ENCODE data around the gene HSP90B1.

Gene HSP90B1

GRCh38 chr12:103930034-103930786, at the start of gene HSP90B1:
Gene HSP90B1 (plus strand): TSS chr12:103930410. CDS start chr12:103930516, 106 bp downstream.
- DNase-seq, result peak; percentile 98 to 100

- no peak for DNase-seq
Measured at GRCh38 chr12:103881261-103881660, 48.9 kb upstream of the HSP90B1 start.

- DNase-seq, result peak in 1 of 2 donors; percentile 2
Measured at GRCh38 chr12:103882861-103883596, 47.2 kb upstream of the HSP90B1 start.

DNA sequence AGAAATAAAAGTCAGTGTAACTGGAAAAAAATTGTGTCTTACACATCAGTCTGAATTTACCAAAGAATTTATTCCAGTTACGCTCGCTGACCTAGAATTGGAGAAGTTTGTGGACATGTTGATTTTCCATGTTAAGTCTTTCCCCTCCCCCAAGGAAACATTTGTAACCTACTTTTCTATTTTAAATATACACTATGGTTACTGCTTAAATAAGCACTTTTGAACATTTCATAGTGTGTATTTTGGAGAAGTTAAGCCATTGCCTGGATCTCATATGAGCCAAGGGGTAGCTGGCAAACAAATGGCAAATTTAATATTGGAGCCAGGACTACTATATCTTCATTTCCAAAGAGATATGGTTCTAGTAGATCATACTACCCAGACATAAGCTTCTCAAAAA, 46.3 kb upstream of the HSP90B1 start:
- no peak for DNase-seq

DNA sequence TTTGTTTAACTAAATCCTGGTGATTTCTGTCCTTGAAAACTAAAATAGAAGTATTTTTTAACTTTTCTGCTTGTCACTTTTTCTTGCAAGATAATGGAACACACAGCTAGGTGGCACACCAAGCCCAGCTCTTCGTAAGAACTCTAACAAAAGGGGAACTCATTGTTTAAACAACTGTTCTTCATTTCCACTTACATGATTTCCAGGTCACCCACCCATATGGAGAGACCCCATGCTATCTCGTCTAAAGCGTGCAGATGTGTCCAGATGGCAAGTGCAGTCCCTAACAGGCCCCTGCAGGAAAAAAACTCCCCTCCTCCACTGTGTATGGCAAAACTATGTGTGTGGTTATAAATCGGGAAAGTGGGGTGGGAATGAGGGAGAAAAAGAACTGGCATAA, 45.9 kb upstream of the HSP90B1 start:
- peak; percentile 34 to 50 for DNase-seq

DNA sequence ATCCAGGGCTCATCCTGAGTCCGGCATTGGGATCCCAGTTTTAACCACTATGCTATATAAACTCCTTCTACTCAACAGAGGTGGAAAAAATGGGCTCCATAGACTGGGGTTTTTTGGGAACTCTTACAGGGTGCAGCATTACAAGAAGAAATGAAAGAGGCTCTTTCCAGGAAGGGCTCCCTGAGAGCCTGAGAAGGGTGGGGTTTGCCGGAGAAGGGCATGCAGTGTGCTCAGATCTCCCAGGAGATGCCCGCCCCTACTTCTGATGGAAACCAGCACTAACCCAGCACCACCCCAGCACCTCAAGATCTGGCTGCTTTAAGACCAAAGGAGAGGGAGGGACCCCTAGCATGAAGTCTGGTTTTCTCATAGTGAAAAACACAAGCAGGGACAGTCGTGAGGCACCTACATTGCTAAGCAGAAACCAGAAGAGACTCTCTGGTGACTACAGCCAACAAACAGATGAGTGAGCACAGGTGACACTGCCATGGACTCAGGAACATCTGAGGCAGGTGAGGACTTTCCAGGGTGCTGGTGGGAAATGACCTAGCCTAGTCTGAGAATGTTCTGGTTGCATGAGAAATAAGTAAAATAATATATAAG, 43.9 kb upstream of the HSP90B1 start:
- no peak for DNase-seq

DNA sequence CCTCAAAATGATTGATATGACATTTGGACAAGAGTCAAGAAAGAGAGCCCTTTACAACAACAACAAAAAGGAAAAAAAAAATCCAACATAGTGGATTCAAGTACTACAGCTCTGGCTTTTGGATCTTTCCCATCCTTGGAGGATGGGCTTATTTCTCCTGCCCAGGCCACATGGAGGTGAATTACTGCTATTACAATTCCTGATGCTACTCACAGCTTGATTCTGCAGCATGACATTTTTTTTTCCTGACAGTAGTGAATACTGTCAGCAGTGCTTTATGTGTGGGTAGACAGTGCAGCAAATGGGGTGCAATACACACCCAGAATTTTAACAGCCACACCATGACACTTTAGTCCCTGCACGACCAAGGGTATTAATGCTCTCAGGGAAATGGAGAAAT, 42.5 kb upstream of the HSP90B1 start:
- no peak for DNase-seq

- no peak for DNase-seq
Measured at GRCh38 chr12:103897316-103897715, 32.9 kb upstream of the HSP90B1 start.

- no peak for DNase-seq
Measured at GRCh38 chr12:103901518-103902173, 28.6 kb upstream of the HSP90B1 start.

DNA sequence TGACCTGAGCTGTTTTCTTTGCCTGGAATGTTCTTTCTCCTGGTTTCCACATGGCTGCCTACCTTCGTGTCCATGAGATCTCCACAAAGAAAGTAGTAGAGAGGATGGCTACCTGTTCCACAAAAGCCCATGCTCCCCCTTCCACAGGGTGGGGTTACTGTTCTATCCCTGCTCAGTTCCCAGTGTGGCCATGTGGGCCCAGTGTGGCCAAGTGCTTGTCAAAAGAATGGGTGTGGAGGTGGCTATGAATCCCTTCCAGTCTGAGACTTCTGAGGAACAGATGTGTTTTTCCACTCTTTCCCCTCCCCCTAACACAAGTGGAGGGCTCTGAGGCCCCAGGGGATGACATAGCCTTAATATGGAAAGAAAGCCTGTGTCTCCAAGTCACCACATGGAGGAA, 26.2 kb upstream of the HSP90B1 start:
- no peak for DNase-seq

DNA sequence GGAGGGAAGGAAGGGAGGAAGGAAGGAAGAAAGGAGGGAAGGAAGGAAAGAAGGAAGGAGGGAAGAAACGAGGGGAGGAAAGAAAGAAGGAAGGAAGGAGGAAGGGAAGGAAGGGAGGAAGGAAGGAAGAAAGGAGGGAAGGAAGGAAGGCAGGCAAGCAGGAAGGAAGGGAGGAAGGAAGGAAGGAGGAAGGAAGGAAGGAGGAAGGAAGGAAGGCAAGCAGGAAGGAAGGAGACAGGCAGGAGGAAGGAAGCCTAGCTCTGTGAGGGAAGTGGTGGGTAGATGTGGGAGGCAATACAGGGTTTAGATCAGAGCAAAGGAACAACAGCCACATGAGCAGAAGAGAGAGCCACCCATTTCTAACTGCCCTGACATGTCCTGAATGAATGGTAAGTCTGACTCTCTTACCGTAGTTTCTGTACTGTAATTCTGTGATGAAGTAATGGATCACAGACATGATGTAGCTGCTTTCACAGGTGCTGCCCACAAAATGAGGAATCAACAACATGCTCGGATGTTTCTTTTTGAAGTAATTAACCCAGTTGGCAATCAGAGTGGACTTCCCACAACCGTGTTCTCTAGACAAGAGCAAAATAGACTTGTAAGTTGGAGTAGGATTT, 24.4 kb upstream of the HSP90B1 start:
- DNase-seq, result no peak

GRCh38 chr12:103908246-103908541, 22.0 kb upstream of the HSP90B1 start:
- no peak for DNase-seq

GRCh38 chr12:103908877-103909276, 21.3 kb upstream of the HSP90B1 start:
- no peak for DNase-seq

DNA sequence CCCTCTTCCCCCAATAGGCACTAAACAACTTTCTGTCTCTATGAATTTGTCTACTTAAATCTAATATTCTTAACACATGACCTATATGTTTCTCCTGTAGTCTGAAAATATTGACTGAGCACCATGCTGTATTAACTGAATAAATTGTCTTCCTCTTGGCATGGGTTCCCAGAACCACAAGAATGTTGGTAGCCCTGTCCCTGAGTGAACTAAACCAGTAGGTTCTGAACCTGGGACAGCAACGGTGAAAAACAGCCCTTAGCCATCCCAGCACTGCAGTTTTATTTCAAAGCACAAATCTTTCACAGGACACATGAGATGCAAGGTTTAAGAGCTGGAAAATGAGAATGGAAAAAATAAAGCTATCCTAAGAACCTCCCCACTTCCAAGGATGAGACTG, 20.4 kb upstream of the HSP90B1 start:
- no peak for DNase-seq

- no peak for DNase-seq
Measured at GRCh38 chr12:103912069-103912468, 18.1 kb upstream of the HSP90B1 start.

DNA sequence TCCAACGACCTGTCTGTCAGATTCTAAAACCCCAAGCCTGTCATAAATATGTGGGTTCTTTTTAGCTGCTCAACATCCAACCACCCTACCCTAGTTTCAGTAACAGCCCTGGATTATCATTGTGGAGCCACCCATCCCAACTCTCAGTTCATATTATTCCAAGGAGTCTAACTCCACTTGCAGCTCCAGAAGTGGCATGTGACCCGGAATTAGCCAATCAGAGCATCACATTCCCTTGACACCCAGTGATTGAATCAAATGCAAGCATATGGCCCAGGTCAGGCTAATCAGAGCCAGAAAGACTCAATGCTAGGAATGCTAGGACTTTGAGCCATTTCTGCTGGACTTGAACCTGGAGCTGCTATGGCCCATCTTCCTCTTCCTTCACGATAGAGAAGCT, 17.1 kb upstream of the HSP90B1 start:
- no peak for DNase-seq

DNA sequence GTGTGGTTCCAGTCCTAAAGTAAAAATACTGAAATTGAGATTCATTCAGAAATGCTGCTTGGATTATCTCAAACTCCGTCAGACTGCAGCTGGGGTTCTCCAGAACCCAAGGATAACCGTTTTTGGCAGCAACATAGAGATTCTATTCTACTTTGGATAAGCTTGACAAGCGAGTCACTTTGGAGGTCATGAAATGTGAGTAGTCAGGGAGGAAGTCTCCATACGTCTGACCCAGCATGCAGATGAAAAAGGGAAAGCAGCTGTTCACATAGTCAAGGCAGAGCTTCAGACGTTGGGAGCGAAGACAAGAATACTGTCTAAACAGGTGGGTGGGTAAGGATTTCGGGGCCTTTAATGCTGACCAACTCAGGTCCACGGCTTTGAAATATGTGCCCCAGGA, 14.9 kb upstream of the HSP90B1 start:
- no peak for DNase-seq

DNA sequence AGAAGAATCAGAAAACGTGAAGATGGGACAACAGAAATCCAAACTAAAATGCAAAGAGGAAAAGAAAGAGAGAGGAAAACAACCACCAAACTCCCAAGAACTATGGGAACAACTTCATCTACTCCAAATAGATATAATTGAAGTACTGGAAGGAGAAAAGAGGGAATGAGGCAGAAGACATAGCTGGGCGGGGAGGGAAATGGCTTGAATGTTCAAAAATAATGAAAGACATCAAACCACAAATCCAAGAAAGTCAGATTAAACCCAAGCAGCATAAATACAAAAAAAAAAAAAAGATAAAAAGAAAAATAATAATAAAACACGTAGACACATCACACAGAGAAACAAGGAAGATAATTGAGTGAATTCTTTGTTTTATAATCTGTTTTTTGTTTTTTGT, 12.3 kb upstream of the HSP90B1 start:
- no peak for DNase-seq

GRCh38 chr12:103924761-103925641, 5.2 kb upstream of the HSP90B1 start:
- DNase-seq, result no peak

GRCh38 chr12:103928682-103929045, 1.5 kb upstream of the HSP90B1 start:
- DNase-seq, result peak; percentile 16 to 29

- DNase-seq, result peak; percentile 77 to 78
Measured at GRCh38 chr12:103929046-103929783, 995 bp upstream of the HSP90B1 start.

GRCh38 chr12:103929784-103930033, 501 bp upstream of the HSP90B1 start:
- DNase-seq, result no peak

Data from inflammatory macrophage treated with lipopolysaccharide for 1 hour (primary cell).